ENCODE data around the gene GCNT2. TPM values are rescaled to one million over a fixed set of nuclear protein-coding genes. Genes with fewer than 3 reads are reported as not detected.
A peak's percentile ranks its signal among the peaks of the same experiment; 100 is the strongest.

GCNT2 gene
- polyA plus RNA-seq, 3 donors = 3.5 to 10.0 (median 4.3) TPM

DNA sequence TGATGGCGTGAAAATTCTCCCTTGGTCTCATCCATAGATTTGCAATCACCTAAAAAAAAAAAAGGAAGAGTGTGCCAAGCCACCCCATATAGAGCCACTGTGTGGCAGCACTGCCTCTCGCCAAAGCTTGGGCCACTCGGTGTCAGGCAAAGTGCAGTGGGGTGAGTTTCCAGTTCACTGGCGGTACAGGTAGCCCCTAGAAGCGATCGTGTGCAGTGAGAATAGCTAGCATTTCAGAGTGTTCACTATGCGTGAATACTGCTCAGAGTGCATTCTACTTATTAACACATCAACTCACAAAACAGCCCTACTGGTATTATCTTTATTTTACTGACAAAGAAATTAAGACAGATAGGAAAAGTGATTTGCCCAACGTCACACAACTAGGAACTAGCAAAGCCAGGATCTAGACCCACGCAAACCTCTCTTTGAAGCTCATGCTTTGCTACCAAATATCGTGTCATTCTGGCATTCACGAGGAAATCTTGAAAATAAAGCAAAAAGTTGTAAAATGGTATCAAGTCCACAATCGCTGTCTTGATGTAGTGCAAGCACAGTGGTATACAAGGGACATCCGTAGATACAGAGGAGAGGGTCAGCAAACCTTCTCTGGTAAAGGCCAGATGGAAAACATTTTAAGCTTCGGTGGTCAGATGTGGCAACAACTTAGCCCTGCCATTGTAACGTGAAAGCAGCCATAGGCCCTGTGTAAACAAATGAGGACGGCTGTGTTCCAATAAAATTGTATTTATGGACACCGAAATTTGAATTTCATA lies 10.4 kb upstream of the GCNT2 start:
- intact Hi-C loops (cut with micrococcal nuclease) = loop anchor here (2.0 to 10.0 kb wide), 2 partner anchors 184 kb away; partner anchors contain the start of genes C6orf52 (in 2 of the 2) and PAK1IP1 (in 2 of the 2)
- Histone ChIP-seq H3K36me3 (replicated peaks in 1 of 2; ENCODE audit: control insufficient read depth in 1 of 2, insufficient read depth in 2 of 2, low read length in 2 of 2) (no peaks in the 10 kb centered on the region), H3K79me2 (ENCODE audit: insufficient read depth, low read length) (no peaks in the 10 kb centered on the region), H3K9ac (ENCODE audit: insufficient read depth, low read length, poor library complexity, severe bottlenecking) (no peak overlapping the region), H3K4me3 (replicated peaks in 1 of 3; ENCODE audit: low read depth in 2 of 3, low read length in 3 of 3) (peak overlapping the region in 1 of 3 experiments; percentile 53), H2AFZ (ENCODE audit: insufficient read depth, low read depth, low read length, poor library complexity, severe bottlenecking) (peak overlapping the region; percentile 69), H3K27ac (ENCODE audit: low read depth in 1 of 2, low read length in 2 of 2) (no peak overlapping the region), H3K27me3 (ENCODE audit: control insufficient read depth in 2 of 2, insufficient read depth in 2 of 2, low read length in 2 of 2) (no peaks in the 10 kb centered on the region), H3K4me1 (ENCODE audit: control insufficient read depth in 1 of 2, insufficient read depth in 2 of 2, low read length in 2 of 2) (peaks cover 5% of the 10 kb centered on the region in 2 donors), H3K4me2 (replicated peaks; ENCODE audit: extremely low read depth, low read length, poor library complexity, severe bottlenecking) (peak overlapping the region; percentile 56), H4K20me1 (ENCODE audit: insufficient read depth, low read length) (no peaks in the 10 kb centered on the region), H3K9me3 (replicated peaks in 1 of 2; ENCODE audit: control insufficient read depth in 1 of 2, insufficient read depth in 1 of 2, low read length in 2 of 2) (no peaks in the 10 kb centered on the region)
- no peaks in the 10 kb centered on the region for H3K9me3 Mint-ChIP-seq
- peaks cover 10% of the 10 kb centered on the region for H3K4me1 Mint-ChIP-seq
- H3K4me3 Mint-ChIP-seq = peak overlapping the region; percentile 47 to 67
- peak overlapping the region in 3 of 7 donors; percentile 62 to 67 (median 66) for H3K27ac Mint-ChIP-seq
- WGBS (ENCODE audit: insufficient coverage) = 47% methylated on average over 7 of the region's 17 CpGs
- no peaks in the 10 kb centered on the region for H3K36me3 Mint-ChIP-seq
- peaks cover 0 to 1% (median 0%) of the 10 kb centered on the region in 3 donors for H3K27me3 Mint-ChIP-seq (ENCODE audit: low read depth in 3 of 3)
- DNase-seq = peak; percentile 56 to 71 (median 69)
- TF ChIP-seq, protein P1, sequence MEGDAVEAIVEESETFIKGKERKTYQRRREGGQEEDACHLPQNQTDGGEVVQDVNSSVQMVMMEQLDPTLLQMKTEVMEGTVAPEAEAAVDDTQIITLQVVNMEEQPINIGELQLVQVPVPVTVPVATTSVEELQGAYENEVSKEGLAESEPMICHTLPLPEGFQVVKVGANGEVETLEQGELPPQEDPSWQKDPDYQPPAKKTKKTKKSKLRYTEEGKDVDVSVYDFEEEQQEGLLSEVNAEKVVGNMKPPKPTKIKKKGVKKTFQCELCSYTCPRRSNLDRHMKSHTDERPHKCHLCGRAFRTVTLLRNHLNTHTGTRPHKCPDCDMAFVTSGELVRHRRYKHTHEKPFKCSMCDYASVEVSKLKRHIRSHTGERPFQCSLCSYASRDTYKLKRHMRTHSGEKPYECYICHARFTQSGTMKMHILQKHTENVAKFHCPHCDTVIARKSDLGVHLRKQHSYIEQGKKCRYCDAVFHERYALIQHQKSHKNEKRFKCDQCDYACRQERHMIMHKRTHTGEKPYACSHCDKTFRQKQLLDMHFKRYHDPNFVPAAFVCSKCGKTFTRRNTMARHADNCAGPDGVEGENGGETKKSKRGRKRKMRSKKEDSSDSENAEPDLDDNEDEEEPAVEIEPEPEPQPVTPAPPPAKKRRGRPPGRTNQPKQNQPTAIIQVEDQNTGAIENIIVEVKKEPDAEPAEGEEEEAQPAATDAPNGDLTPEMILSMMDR (IDR thresholded peaks at IDR 0.05) = peak; percentile 80

DNA sequence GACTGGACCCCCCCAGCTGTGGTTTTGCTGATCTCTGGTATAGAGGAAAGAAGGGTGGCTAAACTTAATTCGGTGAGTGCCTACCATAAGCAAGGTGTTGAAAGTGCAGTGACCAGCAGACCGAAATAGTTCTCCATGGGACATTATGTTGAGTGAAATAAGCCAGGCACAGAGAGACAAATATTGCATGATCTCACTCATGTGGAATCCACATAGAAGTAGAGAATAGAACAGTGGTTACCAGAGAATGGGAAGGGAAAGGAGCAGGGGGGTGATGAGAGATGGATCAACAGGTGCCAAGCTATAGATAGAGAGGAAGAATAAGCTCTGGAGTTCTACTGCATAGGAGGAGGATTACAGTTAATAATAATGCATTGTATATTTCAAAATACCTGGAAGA lies 9.7 kb upstream of the GCNT2 start:
- DNase-seq = no peak
- no peak overlapping the region for H3K4me3 Mint-ChIP-seq
- H3K27ac Mint-ChIP-seq = no peak overlapping the region
- H3K4me1 Mint-ChIP-seq = peaks cover 7% of the 10 kb centered on the region
- Histone ChIP-seq H2AFZ (ENCODE audit: insufficient read depth, low read depth, low read length, poor library complexity, severe bottlenecking) (no peak overlapping the region), H3K27me3 (ENCODE audit: control insufficient read depth in 2 of 2, insufficient read depth in 2 of 2, low read length in 2 of 2) (no peaks in the 10 kb centered on the region), H3K27ac (ENCODE audit: low read depth in 1 of 2, low read length in 2 of 2) (no peak overlapping the region), H3K79me2 (ENCODE audit: insufficient read depth, low read length) (no peaks in the 10 kb centered on the region), H3K9ac (ENCODE audit: insufficient read depth, low read length, poor library complexity, severe bottlenecking) (no peak overlapping the region), H3K9me3 (replicated peaks in 1 of 2; ENCODE audit: control insufficient read depth in 1 of 2, insufficient read depth in 1 of 2, low read length in 2 of 2) (no peaks in the 10 kb centered on the region), H3K36me3 (replicated peaks in 1 of 2; ENCODE audit: control insufficient read depth in 1 of 2, insufficient read depth in 2 of 2, low read length in 2 of 2) (no peaks in the 10 kb centered on the region), H3K4me1 (ENCODE audit: control insufficient read depth in 1 of 2, insufficient read depth in 2 of 2, low read length in 2 of 2) (peaks cover 5% of the 10 kb centered on the region in 2 donors), H3K4me2 (replicated peaks; ENCODE audit: extremely low read depth, low read length, poor library complexity, severe bottlenecking) (no peak overlapping the region), H4K20me1 (ENCODE audit: insufficient read depth, low read length) (no peaks in the 10 kb centered on the region), H3K4me3 (replicated peaks in 1 of 3; ENCODE audit: low read depth in 2 of 3, low read length in 3 of 3) (no peak overlapping the region)
- intact Hi-C loops (cut with micrococcal nuclease) = loop anchor here (2.0 to 10.0 kb wide), 2 partner anchors 183 kb away; partner anchors contain the start of genes C6orf52 (in 2 of the 2) and PAK1IP1 (in 2 of the 2)
- H3K36me3 Mint-ChIP-seq = no peaks in the 10 kb centered on the region
- H3K27me3 Mint-ChIP-seq (ENCODE audit: low read depth in 3 of 3) = peaks cover 0 to 1% (median 0%) of the 10 kb centered on the region in 3 donors
- TF ChIP-seq, protein P1 (IDR thresholded peaks at IDR 0.05) = no peak
- no peaks in the 10 kb centered on the region for H3K9me3 Mint-ChIP-seq
- WGBS (ENCODE audit: insufficient coverage) = 83% methylated on average over 2 of the region's 2 CpGs
